Activated CD4-positive, alpha-beta T cell treated with anti-CD3 and anti-CD28 coated beads, Interleukin-2, Interleukin-4, amounts not matched to agents 100 ng/mL and 50 ng/mL, durations not matched to agents 16 hours and 8 hours (primary cell): ENCODE results near the gene KRT76.
"Not testable (repeated sequence)": the region's sequence is repeated elsewhere in the genome, so short reads cannot be mapped to it uniquely, and the experiment has no call there.

Source experiments
- DNase-seq: peaks from one replicate; pipeline ENCODE4 v3.0.0-alpha.2; 2020; ENCODE audit warnings: low spot score

The KRT76 gene

DNA sequence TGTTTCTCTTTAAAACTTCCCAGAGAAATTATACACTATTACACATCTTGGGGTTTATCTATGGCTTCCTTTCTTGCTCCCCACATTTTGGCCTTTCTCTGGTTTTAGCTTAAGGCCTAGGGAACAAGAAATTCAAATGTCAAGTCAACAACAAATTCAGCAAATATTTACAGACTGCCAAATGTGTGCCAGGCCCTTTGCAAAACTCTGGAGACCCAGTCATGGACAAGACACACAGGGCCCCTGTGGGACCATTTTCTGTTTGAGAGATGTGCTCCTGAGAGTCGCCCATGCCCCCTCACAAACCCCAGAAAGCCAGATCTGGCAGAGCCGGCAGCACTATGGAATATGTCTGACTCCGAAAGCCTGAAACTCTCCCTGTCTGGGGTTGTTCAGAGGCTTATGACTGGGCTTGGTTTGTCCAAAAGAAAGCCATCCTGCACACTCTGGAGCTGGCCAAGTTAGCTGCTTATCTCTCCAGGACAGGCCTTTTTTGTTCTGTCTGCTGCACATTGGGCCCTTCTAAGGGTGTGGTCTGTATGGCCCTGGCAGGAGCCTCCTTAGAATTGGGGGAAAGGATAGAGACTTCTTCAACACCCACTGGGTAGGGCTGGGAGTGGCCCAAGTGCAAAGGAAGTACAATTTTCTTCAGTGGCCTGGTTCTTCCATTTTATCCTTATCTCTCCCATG, 19.8 kb upstream of the KRT76 start:
- no peak for DNase-seq

DNA sequence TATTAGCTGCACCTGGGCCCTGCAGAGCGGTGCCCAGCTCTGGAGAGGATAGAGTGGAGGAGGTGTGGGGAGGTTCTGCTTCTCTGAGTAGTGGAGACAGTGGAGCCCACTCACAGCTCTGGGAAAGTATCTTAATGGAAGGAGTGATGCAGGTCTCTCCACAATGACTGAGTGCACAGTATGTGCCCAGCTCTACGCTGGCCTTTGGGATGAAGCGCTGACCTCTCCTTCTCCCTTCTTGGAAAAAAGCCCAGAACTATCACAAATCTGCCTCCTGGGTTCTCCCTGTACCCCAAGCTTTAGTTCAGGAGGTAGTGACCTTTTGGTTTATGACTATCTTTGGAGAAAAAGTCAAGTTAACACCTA, 19.3 kb upstream of the KRT76 start:
- no peak for DNase-seq

DNA sequence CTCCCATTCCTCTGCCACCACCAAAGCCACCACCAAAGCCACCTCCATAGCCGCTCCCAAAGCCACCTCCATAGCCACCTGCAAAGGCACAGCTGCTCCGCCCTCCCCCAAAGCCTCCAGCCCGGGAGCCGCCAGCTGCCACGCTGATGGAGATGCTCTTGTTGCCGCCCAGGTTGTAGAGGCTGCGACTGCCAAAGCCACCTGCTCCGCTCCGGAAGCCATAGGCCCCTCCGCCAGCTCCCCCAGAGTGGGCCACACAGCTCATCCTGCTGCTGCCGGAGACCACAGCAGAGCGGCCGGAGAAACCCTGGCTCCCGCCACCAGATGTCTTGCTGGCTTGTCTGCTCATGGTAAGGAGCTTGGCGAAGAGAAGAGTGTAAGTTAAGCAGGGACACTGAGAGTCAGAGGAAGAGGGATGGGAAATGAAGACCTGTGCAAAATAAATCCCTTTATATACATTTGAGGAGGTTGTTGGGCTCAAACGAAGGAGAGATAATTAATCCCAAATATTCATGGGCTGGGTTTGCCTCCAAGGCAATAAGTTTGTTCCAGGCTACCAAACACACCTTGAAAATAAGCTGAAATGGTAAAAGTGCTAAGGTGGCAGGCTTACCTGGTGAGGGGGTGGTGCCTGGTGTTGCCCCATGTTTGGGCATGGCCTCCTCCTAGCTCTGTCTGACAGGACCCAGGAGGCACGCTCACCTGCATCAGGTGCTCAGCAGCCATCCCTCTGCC, 18.7 kb upstream of the KRT76 start, which contains the start of gene KRT3:
Gene KRT3, minus strand, starts transcription at position 424 of the 735 bp plus-strand sequence. Its CDS starts 75 bp downstream, at position 349.
- DNase-seq = no peak

DNA sequence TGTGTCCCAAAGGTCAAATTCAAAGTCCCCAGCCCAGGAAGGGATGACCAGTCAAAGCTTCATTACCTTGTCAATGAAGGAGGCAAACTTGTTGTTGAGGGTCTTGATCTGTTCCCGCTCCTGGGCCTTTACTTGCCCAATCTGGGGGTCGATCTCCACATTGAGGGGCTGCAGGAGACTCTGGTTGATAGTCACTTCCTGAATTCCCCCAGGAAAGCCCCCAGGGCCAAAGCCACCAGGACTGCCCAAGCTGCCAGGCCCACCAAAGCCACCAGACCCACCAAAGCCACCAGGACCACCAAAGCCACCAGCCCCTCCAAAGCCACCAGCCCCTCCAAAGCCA, 18.2 kb upstream of the KRT76 start:
- not testable (repeated sequence) for DNase-seq

DNA sequence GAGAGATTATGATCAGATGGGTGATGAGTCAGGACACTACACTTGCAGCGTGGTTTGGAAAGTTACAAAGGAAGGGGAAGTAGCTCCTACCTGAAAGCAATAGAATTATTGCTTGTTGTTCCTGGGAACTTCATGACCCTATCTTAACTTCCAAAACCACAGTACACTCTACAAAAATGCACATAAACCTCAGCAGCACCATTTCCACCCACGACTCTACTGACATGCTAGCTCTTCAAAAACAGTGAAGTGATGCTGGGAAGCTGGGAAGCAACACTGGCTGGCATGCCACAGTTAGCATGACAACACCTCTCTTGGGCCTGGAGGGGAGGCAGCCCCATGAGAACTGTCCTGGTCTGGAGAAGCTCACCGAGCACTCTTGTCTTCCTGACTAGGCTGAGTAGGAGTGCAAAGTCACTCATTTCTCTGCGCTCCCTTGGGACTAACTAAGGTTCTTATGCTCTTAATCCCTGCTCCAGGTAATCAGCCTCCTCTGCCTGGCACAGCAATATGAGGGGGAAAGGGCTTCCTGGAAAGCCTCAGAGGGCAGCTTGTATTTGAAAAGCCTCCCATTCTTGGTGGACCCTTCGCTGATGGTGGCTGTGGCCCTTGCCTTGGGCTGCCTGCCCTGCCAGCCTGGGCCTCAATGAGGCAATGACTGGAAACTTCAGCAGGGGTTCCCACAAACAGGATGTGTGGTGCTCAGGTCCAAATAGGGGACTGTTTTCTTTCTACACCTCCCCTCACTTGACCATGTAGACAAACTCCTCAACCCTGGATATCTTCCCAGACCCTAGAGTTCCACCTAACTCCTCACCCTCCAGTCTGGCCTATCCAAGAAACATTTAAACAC, 17.6 kb upstream of the KRT76 start:
- no peak for DNase-seq

DNA sequence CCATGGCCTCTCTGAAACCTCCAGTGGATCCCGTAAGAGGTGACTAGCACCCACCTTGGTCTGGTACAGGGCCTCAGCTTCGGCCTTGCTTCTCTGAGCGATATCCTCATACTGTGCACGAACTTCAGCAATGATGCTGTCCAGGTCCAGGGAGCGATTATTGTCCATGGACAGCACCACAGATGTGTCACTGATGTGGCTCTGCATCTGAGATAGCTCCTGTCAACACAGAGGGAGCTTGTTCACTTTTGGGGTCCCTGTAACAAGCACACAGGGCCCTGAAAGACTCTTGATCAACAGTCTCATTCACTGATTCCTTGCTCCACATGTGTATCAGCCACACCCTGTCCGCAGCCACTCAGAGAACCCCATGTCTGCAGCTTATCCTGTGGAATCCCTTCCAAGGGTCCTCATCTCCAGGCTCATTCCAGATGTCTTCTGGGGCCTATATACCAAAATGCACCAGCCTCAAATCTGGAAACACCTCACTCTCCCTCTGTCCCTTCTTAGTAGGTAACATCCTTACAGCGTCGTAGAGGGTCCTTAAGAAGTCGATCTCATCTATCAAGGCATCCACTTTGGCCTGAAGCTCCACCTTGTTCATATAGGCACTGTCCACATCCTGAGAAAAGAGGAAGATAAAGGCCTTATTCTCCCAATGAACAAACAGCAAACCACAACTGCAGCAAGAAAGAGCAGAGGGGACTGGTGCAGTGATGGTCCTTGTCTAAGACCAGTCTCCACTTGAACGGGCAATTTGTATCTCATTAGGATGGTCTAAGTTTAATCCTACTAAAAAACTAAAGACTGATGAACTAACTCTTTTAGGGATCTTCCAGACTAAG, 15.3 kb upstream of the KRT76 start:
- DNase-seq = no peak

DNA sequence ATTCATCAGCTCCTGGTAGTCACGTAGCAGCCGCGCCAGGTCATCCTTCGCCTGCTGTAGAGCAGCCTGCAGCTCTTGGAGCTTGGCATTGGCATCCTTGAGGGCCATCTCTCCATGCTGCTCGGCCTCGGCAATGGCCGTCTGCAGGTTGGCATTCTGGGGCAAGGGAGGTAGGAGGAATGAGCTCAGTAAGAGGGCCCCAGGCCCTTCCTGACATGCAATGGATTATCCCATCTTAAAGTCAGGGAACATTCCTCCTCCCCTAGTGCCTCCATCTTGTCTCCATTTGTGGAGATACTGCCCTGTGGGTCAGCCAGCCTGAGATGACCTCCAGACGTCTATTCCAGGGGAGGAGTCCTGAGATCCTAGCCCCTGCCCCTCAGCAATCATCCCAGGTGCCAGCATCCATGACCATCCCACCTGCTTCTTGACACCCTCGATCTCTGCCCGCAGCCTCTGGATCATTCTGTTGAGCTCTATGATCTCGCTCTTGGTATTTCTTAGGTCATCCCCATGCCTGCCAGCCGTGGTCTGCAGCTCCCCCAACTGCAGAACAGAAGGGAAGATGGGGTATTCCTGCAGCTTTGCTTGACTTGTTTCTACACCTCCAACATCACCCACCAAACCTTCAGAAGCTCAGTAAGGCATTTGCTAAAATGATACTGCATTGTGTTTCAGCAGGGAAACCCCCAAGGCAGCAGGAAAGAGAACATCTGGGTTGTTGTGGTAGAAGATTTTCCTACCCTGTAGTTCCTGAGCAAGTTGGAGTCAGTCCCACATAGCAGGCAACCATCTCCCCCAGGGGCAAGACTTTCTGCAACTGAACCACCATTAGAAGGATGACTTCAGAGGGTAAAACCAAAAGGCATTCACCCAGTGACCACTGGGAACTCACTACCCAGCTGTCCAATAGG, 14.4 kb upstream of the KRT76 start:
- no peak for DNase-seq

GRCh38 chr12:52790427-52791270, 13.5 kb upstream of the KRT76 start:
- DNase-seq = no peak

GRCh38 chr12:52789637-52790426, 12.7 kb upstream of the KRT76 start:
- no peak for DNase-seq

DNA sequence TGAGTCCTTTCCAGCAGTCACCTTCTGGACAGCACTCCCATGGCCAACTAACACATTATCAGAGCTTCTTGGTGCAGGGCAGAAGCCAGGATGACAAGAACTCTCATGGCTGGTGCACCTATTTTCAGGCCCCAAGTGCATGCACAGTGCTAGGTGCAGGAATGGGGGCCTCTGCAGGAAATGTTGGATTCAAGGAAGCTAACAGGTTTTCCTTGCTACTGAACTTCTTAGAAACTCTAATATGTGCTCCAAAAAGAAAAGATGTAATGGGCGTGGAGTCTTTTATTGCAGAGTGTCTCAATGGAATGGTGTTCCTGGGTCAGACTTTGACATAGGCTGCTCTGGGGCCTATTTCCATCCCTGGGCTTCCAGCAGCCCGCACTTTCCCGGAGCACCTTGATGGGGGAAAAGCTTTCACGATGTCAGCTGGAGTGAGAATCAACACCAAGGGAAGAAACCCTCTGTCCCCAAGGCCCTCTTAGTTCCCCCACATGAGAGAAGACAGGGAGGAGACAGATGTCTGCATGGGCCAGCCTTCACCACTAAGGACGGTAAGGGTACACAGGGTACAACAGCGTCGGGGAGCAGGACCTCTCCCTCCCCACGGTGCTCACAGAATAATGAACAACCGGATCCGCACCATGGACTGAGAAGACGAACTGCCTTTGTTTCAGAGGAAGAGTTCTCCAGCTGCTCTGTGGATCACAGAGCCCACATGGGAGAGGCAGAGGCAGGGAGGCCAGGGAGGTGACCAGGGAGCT, 11.9 kb upstream of the KRT76 start:
- no peak for DNase-seq

DNA sequence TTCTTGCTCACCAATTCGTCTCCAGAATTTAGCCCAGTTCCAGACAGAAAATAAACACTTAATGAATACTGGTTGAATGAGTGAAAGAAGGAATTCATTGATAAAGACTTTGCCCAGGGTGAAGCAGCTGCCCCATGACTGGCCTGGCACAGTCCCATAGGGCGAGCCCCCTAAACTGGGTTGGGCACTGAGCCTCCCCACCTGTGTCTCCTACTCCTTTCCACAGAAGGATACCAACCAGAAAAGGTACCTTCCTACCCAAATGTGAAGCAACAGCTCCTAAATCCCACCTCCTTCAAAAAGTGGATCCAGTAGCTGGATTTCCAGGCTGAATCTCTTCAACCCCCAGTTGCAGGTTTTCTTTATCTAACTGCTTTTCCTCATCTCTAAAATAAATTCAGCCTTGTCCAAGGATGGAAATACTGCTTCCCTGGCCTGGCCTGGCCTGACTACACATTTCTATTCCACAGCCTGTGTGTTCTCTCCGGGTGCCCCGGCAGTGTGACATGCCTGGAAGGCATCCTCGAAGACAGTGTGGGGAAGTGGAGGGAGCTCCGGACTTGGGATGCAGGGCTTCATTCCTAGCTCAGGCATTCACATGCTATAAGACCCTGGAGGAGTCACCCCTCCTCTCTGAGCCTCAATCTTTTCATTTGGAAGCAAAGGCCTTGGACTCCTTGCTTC, 11.2 kb upstream of the KRT76 start:
- no peak for DNase-seq

DNA sequence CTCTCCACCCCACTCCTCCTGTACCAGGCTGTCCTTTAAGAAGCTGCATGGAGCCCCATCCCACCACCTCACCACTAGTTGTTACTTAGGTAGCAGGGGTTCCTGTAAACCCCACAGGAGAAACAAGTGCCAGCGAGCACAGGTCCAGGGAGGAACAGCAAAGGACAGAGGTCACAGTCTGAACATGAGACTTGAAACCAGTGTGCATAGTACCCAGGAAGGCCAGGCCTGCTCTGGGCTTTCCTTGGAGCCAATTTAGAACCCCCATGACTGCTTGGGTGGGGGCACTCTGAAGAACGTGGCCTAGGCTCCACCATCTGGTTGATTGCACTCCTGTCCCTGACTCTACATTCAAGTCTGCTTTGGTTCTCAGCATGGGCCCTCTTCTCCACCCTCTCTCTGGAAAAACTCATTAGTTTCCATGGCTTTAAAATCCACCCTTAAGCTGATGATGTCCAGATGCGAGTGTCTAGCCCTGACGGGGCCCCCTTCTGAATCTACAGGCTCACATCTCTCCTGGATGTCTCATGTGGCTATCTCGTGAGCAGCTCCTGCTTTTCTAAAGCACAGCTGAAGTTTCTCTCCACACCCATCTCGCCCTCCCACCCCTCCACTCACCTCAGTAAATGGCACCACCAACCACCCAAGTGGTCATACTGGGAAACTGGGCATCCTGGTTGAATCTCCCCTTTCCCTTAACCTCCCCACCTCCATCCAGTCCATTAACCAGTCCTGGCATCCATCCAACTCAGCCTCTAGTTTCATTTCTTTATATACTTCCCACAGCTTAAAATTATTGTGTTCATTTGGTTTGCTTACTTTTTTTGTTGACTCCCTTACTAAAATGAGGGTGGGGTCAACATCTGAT, 10.4 kb upstream of the KRT76 start:
- DNase-seq = no peak

DNA sequence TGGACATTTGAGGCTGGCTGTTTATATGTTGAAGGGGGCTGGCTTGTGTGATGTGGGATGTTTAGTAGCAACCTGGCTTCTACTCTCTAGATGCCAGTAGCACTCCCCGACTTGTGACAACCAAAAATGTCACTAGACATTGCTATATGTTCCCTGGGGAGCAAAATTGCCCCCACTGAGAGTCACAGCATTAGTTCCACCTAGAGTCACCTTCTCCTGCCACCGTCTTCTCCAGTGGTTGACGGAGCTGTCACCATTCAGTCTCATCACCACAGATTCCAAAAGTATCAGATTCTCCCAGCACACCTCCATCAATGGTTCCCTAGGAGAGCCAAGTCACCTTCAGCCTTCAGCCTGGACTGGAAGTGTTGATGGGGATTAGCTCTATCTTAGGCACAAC, 7.8 kb upstream of the KRT76 start:
- no peak for DNase-seq

DNA sequence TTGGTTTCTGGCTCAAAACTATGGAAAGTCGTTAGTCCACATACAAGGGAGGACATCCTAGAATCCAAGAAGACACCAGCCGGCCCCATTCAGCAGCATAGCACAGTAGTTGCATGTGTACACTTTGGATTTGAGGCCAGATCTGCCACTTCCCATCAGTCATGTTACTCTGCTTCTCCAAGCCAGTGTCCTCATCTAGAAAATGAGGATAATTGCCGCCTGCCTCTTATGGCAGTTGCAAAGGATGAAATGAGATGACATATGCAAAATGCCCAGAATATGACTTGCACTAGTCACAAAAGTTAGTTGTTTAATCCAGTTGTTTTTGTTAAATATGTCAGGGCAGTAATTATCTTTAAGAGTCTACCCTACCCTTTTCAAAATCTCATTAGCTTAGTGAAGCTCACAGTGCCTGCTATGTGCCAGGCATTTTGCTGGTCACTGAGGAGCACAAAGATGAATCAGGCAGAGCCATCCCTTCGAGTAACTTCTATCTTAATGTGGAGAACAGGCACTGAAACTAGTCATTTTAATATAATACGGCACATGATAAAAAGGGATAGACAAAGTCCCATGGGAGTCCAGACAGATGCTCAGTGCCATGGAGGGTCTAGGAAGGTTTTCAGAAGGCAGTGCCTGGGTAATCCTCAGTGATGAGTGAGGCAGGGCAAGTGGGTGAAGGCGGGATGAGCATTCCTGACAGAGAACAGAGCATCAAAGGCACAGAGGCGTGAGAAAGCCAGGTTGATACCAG, 6.6 kb upstream of the KRT76 start:
- DNase-seq = no peak

- no peak for DNase-seq
These were observed 5.4 kb upstream of the KRT76 start for GRCh38 chr12:52782502-52782901.
